Neuron (in vitro differentiated cells): ENCODE data around the gene STAT3.
A peak's percentile ranks its signal among the peaks of the same experiment; 100 is the strongest.
"Not testable (repeated sequence)": the region's sequence is repeated elsewhere in the genome, so short reads cannot be mapped to it uniquely, and the experiment has no call there.

ENCODE experiments used
- H2AFZ ChIP-seq: one replicate; pipeline ENCODE4 v1.6.1; 2013; ENCODE audit warnings: low read depth, mild to moderate bottlenecking, inconsistent platforms, low read length, moderate library complexity
- H3K27me3 ChIP-seq: one replicate; pipeline ENCODE4 v1.6.1; 2013; ENCODE audit warnings: low read length; ENCODE audit not compliant: insufficient read depth
- H3K36me3 ChIP-seq: one replicate; pipeline ENCODE4 v1.6.1; 2013; ENCODE audit warnings: low read length; ENCODE audit not compliant: insufficient read depth
- H3K4me1 ChIP-seq: one replicate; pipeline ENCODE4 v1.6.1; 2013; ENCODE audit warnings: low read length; ENCODE audit not compliant: insufficient read depth
- H3K4me3 ChIP-seq: 2 replicates; pipeline ENCODE4 v1.5.1; 2013; ENCODE audit warnings: mild to moderate bottlenecking, low read length, moderate library complexity
- H3K9me3 ChIP-seq: one replicate; pipeline ENCODE4 v1.6.1; 2013; ENCODE audit warnings: low read length

STAT3 gene

DNA sequence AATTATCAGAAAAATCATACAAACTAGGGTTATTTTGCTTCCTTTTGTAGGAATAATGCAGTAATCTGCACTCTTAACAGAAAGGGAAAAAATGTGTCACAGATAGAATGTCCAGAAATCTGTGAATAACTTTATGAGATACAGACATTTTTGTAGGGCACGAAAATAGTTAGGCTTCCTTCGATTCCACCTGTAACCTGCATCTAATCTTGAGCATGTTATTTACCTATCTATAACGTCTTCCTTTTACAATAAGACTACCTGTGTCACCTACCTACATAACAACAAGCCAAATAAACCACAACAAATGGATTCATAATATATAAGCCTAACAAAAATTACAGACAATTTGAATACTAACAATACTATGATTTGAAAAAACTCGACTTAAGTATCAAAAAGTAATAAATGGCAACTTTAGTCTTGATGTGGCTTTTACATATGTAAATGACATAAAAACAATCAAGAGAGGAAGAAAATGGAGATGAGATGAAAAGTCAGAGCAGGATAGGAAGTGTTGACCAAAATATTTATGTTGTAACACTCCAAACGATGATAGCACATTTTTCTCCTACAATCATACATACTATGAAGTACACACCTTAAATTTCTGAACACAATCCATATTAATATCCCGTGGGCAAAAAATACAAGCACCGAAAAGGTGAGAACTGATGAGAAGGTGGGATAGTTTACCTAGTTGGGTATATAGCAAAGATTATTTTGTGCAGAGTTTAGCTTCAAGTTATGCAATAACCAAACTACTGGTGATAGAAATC lies 114.6 kb downstream of the STAT3 start:
- peak overlapping the region; percentile 93 for H3K4me3 ChIP-seq
- no peaks in the 10 kb centered on the region for H3K9me3 ChIP-seq
- no peaks in the 10 kb centered on the region for H3K36me3 ChIP-seq
- H2AFZ ChIP-seq: no peak overlapping the region
- peaks cover 35% of the 10 kb centered on the region for H3K4me1 ChIP-seq
- H3K27me3 ChIP-seq: no peaks in the 10 kb centered on the region

DNA sequence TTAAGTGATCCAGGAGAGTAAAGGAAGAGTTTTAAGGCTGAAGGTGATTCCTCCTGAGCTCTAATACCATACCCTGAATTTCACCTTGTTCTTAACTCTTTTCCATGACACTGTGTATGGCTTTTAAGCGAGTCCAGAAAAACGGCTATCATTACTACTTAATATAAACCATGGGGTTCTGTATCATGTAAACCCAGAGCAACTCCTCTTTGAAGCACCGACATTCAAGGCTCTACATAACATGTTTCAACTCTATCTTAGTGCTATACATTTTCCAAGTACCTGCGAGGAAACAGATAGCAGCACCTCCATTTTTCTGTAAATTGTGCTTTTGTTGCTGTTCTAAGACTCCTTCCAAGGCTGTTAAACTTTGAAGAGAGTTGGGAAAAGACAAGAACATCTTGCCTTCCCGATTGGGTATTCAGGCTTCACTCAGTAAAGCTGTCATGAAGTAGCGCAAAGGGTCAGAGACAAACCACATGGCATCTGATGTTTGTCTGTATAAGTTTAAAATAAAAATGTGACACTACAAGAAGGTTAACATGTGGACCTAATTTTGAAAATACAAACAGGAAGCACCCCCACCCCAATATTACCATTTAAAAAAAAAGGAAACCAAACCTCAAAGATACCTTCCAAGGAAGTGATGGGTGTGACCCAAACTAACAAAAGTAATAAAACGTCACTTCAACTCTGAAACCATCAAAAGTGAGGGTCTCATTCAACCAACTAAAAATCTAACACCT lies 115.9 kb downstream of the STAT3 start:
- Histone ChIP-seq H2AFZ (no peak overlapping the region), H3K9me3 (no peaks in the 10 kb centered on the region), H3K4me3 (no peak overlapping the region), H3K27me3 (no peaks in the 10 kb centered on the region), H3K4me1 (peaks cover 33% of the 10 kb centered on the region), H3K36me3 (no peaks in the 10 kb centered on the region)

DNA sequence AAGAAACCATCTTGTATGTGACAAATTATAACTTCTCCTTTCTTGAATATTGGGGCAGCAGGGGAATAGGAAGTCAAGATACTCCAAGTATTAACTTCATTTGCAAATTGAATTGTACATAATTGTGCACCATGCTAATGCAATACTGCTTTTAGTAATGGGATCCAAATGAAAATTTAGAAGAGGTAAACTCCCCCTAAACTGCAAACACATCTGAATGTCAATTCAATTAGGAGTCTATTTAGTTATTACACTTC lies 116.5 kb downstream of the STAT3 start:
- no peaks in the 10 kb centered on the region for H3K9me3 ChIP-seq
- H2AFZ ChIP-seq: no peak overlapping the region
- H3K36me3 ChIP-seq: no peaks in the 10 kb centered on the region
- H3K4me1 ChIP-seq: peaks cover 27% of the 10 kb centered on the region
- no peak overlapping the region for H3K4me3 ChIP-seq
- H3K27me3 ChIP-seq: no peaks in the 10 kb centered on the region

DNA sequence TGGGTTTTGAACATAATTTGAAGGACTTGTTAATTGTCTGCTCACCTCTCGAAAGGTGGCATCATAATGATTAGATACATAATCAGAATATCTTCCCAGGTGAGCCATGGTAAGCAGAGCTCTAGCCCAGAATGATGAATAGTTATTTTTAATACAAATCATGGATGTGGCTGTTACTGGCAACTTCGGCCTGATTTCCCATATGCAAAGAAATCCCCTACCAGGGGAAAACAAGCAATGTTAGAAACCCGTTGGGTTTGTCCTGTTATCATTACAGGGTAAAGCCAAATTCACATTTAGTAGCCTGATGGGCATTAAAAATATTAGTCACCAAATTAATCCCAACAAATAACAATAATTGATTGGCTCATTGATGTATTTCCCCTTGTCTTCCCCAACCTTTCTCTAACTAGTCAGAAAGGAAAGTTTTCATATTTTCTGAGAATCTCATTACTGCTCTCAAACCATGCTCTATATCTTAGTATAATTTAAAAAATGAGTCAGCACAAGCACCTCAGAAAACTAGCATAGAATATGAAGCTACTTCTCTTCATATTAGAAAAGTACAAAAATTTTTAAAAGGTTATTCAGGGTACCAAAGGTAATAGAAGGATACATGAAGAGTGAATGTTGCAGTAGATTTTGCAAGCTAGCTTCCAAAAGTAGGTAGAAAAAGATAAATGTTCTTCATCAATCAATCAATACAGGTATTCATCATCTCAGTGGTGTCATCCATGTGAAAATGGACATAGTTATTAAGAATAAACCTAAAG lies 117.0 kb downstream of the STAT3 start:
- no peaks in the 10 kb centered on the region for H3K9me3 ChIP-seq
- no peaks in the 10 kb centered on the region for H3K36me3 ChIP-seq
- no peaks in the 10 kb centered on the region for H3K27me3 ChIP-seq
- no peak overlapping the region for H2AFZ ChIP-seq
- peaks cover 25% of the 10 kb centered on the region for H3K4me1 ChIP-seq
- H3K4me3 ChIP-seq: no peak overlapping the region

DNA sequence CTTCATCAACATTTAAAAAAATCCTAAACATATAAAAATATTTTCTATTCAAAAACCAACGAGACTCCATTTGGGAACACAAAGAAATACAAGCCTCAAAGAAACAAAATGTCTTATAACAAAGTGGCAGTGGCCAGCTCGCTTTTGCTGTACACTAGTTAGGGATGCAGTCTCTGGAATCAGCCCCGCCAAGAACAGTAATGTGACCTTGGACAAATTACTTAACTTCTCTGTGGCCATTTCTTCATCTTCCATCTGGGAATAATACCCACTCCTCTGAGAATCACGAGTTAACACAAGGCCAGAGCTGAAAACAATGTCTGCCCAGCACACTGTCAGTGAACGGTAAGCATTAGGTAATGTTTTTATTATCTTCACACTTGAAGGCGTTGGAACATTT lies 117.6 kb downstream of the STAT3 start:
- H3K4me3 ChIP-seq: no peak overlapping the region
- H2AFZ ChIP-seq: no peak overlapping the region
- no peaks in the 10 kb centered on the region for H3K9me3 ChIP-seq
- H3K27me3 ChIP-seq: no peaks in the 10 kb centered on the region
- H3K36me3 ChIP-seq: no peaks in the 10 kb centered on the region
- peaks cover 25% of the 10 kb centered on the region for H3K4me1 ChIP-seq

DNA sequence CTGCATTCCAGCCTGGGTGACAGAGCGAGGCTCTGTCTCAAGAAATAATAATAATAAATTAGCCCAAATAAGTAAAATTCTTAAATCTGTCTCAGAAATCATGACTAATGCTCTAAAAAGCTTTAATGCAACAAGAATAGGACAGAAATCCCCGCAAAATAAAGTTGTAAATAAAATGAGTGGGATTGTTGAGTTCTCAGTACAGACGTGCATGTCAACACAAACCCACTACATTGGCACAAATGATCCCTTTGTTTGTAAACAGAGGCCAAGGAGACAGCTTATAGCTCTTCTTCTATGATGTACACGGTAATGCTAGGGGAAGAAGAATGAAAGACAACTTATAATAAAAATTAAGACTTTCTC lies 118.1 kb downstream of the STAT3 start:
- no peaks in the 10 kb centered on the region for H3K36me3 ChIP-seq
- no peak overlapping the region for H2AFZ ChIP-seq
- H3K9me3 ChIP-seq: no peaks in the 10 kb centered on the region
- H3K4me1 ChIP-seq: peaks cover 25% of the 10 kb centered on the region
- no peak overlapping the region for H3K4me3 ChIP-seq
- H3K27me3 ChIP-seq: no peaks in the 10 kb centered on the region

DNA sequence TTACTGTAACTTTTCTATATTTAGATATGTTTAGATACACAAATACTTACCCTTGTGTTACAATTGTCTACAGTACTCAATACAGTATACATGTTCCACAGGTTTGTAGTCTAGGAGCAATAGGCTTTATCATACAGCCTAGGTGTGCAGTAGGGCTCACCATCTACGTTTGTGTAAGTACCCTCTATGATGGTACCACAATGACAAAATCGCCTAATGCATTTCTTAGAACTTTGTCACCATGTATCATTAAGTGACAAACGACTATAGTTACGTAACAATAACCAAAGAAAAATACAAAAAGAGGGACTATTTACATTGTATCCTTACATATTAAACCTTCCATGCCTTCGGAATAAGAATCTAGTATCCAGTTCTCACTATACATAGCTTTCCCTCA lies 120.0 kb downstream of the STAT3 start:
- H3K4me3 ChIP-seq: no peak overlapping the region
- H2AFZ ChIP-seq: no peak overlapping the region
- peaks cover 12% of the 10 kb centered on the region for H3K4me1 ChIP-seq
- H3K36me3 ChIP-seq: no peaks in the 10 kb centered on the region
- no peaks in the 10 kb centered on the region for H3K9me3 ChIP-seq
- H3K27me3 ChIP-seq: no peaks in the 10 kb centered on the region

DNA sequence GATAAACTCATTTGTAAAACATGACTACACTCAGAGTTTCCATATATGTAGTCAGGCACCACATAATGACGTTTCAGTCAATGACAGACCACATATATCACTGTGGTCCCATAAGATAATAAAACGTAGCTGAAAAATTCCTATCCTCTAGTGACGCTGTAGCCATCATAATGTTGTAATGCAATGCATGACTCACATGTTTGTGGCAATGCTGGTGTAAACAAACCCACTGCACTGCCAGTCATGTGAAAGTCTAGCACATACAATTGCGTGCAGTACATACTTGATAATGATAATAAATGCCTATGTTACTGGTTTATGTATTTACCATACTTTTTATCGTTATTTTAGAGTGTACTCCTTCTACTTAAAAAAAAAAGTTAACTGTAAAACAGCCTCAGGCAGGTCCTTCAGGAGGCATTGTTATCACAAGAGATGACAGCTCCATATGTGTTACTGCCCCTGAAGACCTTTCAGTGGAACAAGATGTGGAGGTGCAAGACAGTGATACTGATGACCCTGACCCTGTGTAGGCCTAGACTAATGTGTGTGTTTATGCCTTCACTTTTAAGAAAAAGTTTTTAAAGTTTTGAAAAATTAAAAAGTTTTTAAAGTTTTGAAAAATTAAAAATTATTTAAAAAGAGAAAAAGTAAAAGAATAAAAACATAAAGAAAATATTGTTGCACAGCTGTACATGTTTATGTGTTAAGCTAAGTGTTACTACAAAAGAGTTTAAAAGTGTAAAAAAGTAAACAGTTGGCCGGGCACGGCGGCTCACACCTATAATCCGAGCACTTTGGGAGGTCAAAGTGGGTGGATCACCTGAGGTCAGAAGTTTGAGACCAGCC lies 121.1 kb downstream of the STAT3 start:
- H3K36me3 ChIP-seq: no peaks in the 10 kb centered on the region
- H3K9me3 ChIP-seq: no peaks in the 10 kb centered on the region
- no peak overlapping the region for H3K4me3 ChIP-seq
- peaks cover 1% of the 10 kb centered on the region for H3K4me1 ChIP-seq
- H3K27me3 ChIP-seq: no peaks in the 10 kb centered on the region
- H2AFZ ChIP-seq: no peak overlapping the region

DNA sequence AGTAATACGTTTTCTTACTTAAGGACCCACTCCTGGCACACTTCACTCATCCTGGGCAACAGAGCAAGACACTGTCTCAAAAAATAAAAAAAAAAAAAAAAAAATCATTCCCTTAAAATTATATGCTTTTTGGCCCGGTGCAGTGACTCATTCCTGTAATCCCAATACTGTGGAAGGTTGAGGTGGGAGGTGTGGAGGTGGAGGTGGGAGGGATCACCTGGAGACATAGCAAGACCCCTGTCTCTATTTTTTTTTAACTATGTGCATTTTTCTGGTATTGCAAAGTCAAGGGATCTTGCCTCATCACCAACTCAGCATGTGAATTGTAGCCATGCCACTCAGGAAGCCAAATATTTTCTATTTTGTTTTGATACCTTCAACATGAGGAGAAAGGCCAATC lies 121.8 kb downstream of the STAT3 start:
- Histone ChIP-seq H3K4me1 (no peaks in the 10 kb centered on the region), H3K4me3 (no peak overlapping the region), H3K36me3 (no peaks in the 10 kb centered on the region), H3K9me3 (no peaks in the 10 kb centered on the region), H3K27me3 (no peaks in the 10 kb centered on the region), H2AFZ (no peak overlapping the region)

DNA sequence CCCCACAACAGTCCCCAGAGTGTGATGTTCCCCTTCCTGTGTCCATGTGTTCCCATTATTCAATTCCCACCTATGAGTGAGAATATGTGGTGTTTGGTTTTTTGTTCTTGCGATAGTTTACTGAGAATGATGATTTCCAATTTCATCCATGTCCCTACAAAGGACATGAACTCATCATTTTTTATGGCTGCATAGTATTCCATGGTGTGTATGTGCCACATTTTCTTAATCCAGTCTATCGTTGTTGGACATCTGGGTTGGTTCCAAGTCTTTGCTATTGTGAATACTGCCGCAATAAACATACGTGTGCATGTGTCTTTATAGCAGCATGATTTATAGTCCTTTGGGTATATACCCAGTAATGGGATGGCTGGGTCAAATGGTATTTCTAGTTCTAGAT lies 123.9 kb downstream of the STAT3 start:
- H3K36me3 ChIP-seq: not testable (repeated sequence)

More for the DNA sequence above, 123.9 kb downstream of the STAT3 start:
- not testable (repeated sequence) for H3K27me3 ChIP-seq, H3K9me3 ChIP-seq, H3K4me1 ChIP-seq, H3K4me3 ChIP-seq, H2AFZ ChIP-seq
